ENCODE data around the gene SLC29A3. TPM values are rescaled to one million over a fixed set of nuclear protein-coding genes. Genes with fewer than 3 reads are reported as not detected.

SLC29A3 gene
- total and polyA plus RNA-seq, 2 of the 8 experiments (the other 6 are each of a cell fraction or from before 2014, with no cell fraction given) = 14.0 to 24.6 TPM

DNA sequence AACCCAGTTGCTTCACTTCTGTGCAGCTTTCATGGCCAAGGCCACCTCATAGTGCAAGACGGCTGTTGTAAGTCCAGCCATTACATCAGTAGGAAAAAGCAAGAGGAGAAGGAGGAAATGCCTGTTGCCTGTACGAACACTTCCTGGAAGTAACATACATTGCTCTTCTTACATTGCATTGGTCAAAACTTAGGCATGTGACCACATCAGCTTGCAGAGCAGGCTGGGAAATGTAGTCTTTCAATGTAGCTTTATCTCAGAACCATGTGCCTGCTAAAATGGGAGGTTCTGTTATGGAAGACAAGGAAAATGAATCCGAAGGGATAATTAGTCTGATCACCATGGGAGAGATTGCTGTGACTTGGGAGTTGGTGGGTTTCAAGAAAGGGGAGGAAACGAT lies 4.3 kb downstream of the SLC29A3 start:
- no peak overlapping the region for H3K4me3 ChIP-seq (ENCODE audit: extremely low read depth in 1 of 4, insufficient read depth in 2 of 4, low read depth in 3 of 4, low read length in 4 of 4)
- no peak overlapping the region for H3K4ac ChIP-seq (replicated peaks; ENCODE audit: insufficient read length, low read depth, low read length)
- WGBS, 2 experiments (ENCODE audit: extremely low coverage in 1 of 2, insufficient coverage in 1 of 2, insufficient read length in 1 of 2, insufficient replicate concordance in 2 of 2, low coverage in 1 of 2, low lambda C conversion rate in 2 of 2, missing lambda C conversion rate in 1 of 2) = 87% methylated on average over 4 of the region's 4 CpGs; no CpG with 5 or more reads in 1 of the 2 experiments
- TF ChIP-seq KDM1A (IDR thresholded peaks at IDR 0.05; ENCODE audit: borderline replicate concordance, low read length) (no peak), SIX5 (IDR thresholded peaks at IDR 0.05; ENCODE audit: low read depth, low read length) (peak; percentile 75), ATF3 (IDR thresholded peaks at IDR 0.05; ENCODE audit: insufficient read depth, low read depth, low read length) (peak; percentile 62; the same call in 1 of the 2 replicates)
- TF ChIP-seq, protein P1, sequence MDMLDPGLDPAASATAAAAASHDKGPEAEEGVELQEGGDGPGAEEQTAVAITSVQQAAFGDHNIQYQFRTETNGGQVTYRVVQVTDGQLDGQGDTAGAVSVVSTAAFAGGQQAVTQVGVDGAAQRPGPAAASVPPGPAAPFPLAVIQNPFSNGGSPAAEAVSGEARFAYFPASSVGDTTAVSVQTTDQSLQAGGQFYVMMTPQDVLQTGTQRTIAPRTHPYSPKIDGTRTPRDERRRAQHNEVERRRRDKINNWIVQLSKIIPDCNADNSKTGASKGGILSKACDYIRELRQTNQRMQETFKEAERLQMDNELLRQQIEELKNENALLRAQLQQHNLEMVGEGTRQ (IDR thresholded peaks at IDR 0.05; ENCODE audit: low read length) = peak; percentile 86
- H3K9me3 ChIP-seq (ENCODE audit: insufficient read depth in 2 of 2, low read depth in 1 of 2, low read length in 1 of 2) = no peaks in the 10 kb centered on the region
- H4K8ac ChIP-seq (ENCODE audit: extremely low read depth, insufficient read depth, low read length) = no peak overlapping the region
- H3K79me1 ChIP-seq (ENCODE audit: low read depth, low read length) = no peaks in the 10 kb centered on the region
- POLR2A ChIA-PET (ENCODE audit: partially characterized antibody) = interaction anchor here (0.7 kb wide), 1 partner anchor 51 kb away, joined by 3 read pairs; no protein-coding TSS in a partner anchor
- peak; percentile 68 for FAIRE-seq
- no peak overlapping the region for H3K23ac ChIP-seq (ENCODE audit: insufficient read length)
- no peak overlapping the region for H3K18ac ChIP-seq (ENCODE audit: extremely low read depth, low read length)
- no peak overlapping the region for H4K5ac ChIP-seq (ENCODE audit: insufficient read length, low read depth, low read length)
- no peak overlapping the region for H4K91ac ChIP-seq (replicated peaks; ENCODE audit: insufficient read length, low read length)
- peaks cover 0 to 18% (median 12%) of the 10 kb centered on the region in 4 experiments; a peak in 6 of 8 replicates for H3K36me3 ChIP-seq (ENCODE audit: control insufficient read depth in 2 of 4, insufficient read depth in 4 of 4, low read length in 3 of 4)
- peaks cover 0 to 3% of the 10 kb centered on the region in 2 experiments for H4K20me1 ChIP-seq (replicated peaks in 1 of 2; ENCODE audit: control insufficient read depth in 1 of 2, insufficient read depth in 2 of 2, low read length in 2 of 2)
- no peak overlapping the region for H3K4me2 ChIP-seq (ENCODE audit: insufficient read depth in 1 of 2, low read depth in 2 of 2, low read length in 2 of 2)
- CTCF ChIA-PET (ENCODE audit: partially characterized antibody) = interaction anchor here (0.8 to 22.4 kb wide), 7 partner anchors 10 to 285 kb away, joined by 3 to 401 read pairs (median 3); no protein-coding TSS in a partner anchor
- H3K27ac ChIP-seq (ENCODE audit: low read depth, low read length) = no peak overlapping the region
- H2BK120ac ChIP-seq (replicated peaks; ENCODE audit: low read depth, low read length) = no peak overlapping the region
- H3K14ac ChIP-seq (ENCODE audit: insufficient read length) = no peak overlapping the region
- H3K4me1 ChIP-seq (replicated peaks in 1 of 4; ENCODE audit: control insufficient read depth in 3 of 4, insufficient read depth in 4 of 4, low read length in 3 of 4) = peaks cover 0 to 4% (median 0%) of the 10 kb centered on the region in 4 experiments; a peak in 1 of 7 replicates
- H2BK5ac ChIP-seq (ENCODE audit: low read depth, low read length) = no peak overlapping the region
- H3K23me2 ChIP-seq (ENCODE audit: low read depth, low read length) = no peaks in the 10 kb centered on the region
- DNase-seq (ENCODE audit: low read depth in 1 of 2, low spot score in 2 of 2) = no peak
- H2AK5ac ChIP-seq (ENCODE audit: low read depth, low read length) = no peak overlapping the region
- H2BK20ac ChIP-seq (ENCODE audit: low read length) = no peak overlapping the region
- H2BK15ac ChIP-seq (ENCODE audit: low read length) = no peak overlapping the region
- H2BK12ac ChIP-seq (ENCODE audit: low read depth, low read length) = no peak overlapping the region
- no peak overlapping the region for H2AFZ ChIP-seq (ENCODE audit: low read length)
- no peaks in the 10 kb centered on the region for H3K27me3 ChIP-seq (replicated peaks in 1 of 4; ENCODE audit: control insufficient read depth in 3 of 4, extremely low read depth in 1 of 4, insufficient read depth in 3 of 4, low read length in 3 of 4)
- H3K9ac ChIP-seq (replicated peaks in 1 of 4; ENCODE audit: extremely low read depth in 1 of 4, low read depth in 3 of 4, low read length in 3 of 4) = no peak overlapping the region
- no peaks in the 10 kb centered on the region for H3K79me2 ChIP-seq (ENCODE audit: control insufficient read depth in 1 of 2, insufficient read depth in 2 of 2, low read length in 2 of 2)
- no peak overlapping the region for H3K56ac ChIP-seq (replicated peaks; ENCODE audit: insufficient read length, low read depth, low read length)

Measured in H1 (cell line).